ENCODE measurements around the gene BORCS8. TPM values are rescaled to one million over a fixed set of nuclear protein-coding genes. Genes with fewer than 3 reads are reported as not detected.

The BORCS8 gene
- polyA plus RNA-seq, 1 donor from 2014 or later: 75.6 TPM

GRCh38 chr19:19185853-19186740, 5.9 kb downstream of the BORCS8 start:
- Histone ChIP-seq H3K36me3 (ENCODE audit: insufficient read depth, low read length) (no peaks in the 10 kb centered on the region), H2AFZ (ENCODE audit: low read depth, low read length) (no peak overlapping the region)

GRCh38 chr19:19181488-19181998, 10.4 kb downstream of the BORCS8 start:
- Histone ChIP-seq H3K9ac (ENCODE audit: low read length) (no peak overlapping the region), H3K79me2 (replicated peaks; ENCODE audit: insufficient read depth, low read length) (no peaks in the 10 kb centered on the region), H3K4me3 (ENCODE audit: low read length) (no peak overlapping the region), H4K20me1 (ENCODE audit: insufficient read depth) (no peaks in the 10 kb centered on the region), H2AFZ (ENCODE audit: low read depth, low read length) (no peak overlapping the region), H3K9me3 (ENCODE audit: low read length) (no peaks in the 10 kb centered on the region), H3K27ac (ENCODE audit: low read length) (no peak overlapping the region), H3K27me3 (ENCODE audit: insufficient read depth, low read depth, low read length) (no peaks in the 10 kb centered on the region), H3K36me3 (ENCODE audit: insufficient read depth, low read length) (no peaks in the 10 kb centered on the region), H3K4me2 (ENCODE audit: low read length) (no peak overlapping the region), H3F3A (ENCODE audit: insufficient read depth, low read length, poor library complexity, severe bottlenecking) (no peaks in the 10 kb centered on the region), H3K9me2 (ENCODE audit: insufficient read depth, low read length) (no peaks in the 10 kb centered on the region)
- TF ChIP-seq EZH2 (IDR thresholded peaks at IDR 0.05; ENCODE audit: borderline replicate concordance, insufficient read depth, low read length, poor library complexity, severe bottlenecking): no peak
- TF ChIP-seq RAD21 (conservative IDR thresholded peaks at IDR 0.05): no peak
- TF ChIP-seq EP300 (conservative IDR thresholded peaks at IDR 0.05; ENCODE audit: poor library complexity, severe bottlenecking): no peak
- TF ChIP-seq MXI1 (conservative IDR thresholded peaks at IDR 0.05; ENCODE audit: poor library complexity, severe bottlenecking): no peak
- no peak for TF ChIP-seq POLR2AphosphoS5 (IDR thresholded peaks at IDR 0.05)
- no peak for TF ChIP-seq REST (IDR thresholded peaks at IDR 0.05; ENCODE audit: borderline replicate concordance)
- TF ChIP-seq SMC3 (conservative IDR thresholded peaks at IDR 0.05; ENCODE audit: poor library complexity): no peak
- TF ChIP-seq, protein P1, sequence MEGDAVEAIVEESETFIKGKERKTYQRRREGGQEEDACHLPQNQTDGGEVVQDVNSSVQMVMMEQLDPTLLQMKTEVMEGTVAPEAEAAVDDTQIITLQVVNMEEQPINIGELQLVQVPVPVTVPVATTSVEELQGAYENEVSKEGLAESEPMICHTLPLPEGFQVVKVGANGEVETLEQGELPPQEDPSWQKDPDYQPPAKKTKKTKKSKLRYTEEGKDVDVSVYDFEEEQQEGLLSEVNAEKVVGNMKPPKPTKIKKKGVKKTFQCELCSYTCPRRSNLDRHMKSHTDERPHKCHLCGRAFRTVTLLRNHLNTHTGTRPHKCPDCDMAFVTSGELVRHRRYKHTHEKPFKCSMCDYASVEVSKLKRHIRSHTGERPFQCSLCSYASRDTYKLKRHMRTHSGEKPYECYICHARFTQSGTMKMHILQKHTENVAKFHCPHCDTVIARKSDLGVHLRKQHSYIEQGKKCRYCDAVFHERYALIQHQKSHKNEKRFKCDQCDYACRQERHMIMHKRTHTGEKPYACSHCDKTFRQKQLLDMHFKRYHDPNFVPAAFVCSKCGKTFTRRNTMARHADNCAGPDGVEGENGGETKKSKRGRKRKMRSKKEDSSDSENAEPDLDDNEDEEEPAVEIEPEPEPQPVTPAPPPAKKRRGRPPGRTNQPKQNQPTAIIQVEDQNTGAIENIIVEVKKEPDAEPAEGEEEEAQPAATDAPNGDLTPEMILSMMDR (IDR thresholded peaks at IDR 0.05; ENCODE audit: poor library complexity, severe bottlenecking): no peak
- no peak for TF ChIP-seq TAF1 (IDR thresholded peaks at IDR 0.05; ENCODE audit: low read depth)

More at GRCh38 chr19:19185853-19186740, 5.9 kb downstream of the BORCS8 start:
- no peaks in the 10 kb centered on the region for H3K9me2 ChIP-seq (ENCODE audit: insufficient read depth, low read length)
- no peak overlapping the region for H3K27ac ChIP-seq (ENCODE audit: low read length)
- no peaks in the 10 kb centered on the region for H3K9me3 ChIP-seq (ENCODE audit: low read length)
- no peaks in the 10 kb centered on the region for H4K20me1 ChIP-seq (ENCODE audit: insufficient read depth)
- no peak overlapping the region for H3K9ac ChIP-seq (ENCODE audit: low read length)
- no peak for TF ChIP-seq TAF1 (IDR thresholded peaks at IDR 0.05; ENCODE audit: low read depth)
- TF ChIP-seq EZH2 (IDR thresholded peaks at IDR 0.05; ENCODE audit: borderline replicate concordance, insufficient read depth, low read length, poor library complexity, severe bottlenecking): no peak
- TF ChIP-seq, protein P1 (IDR thresholded peaks at IDR 0.05; ENCODE audit: poor library complexity, severe bottlenecking): peak; percentile 25
- no peak for TF ChIP-seq RAD21 (conservative IDR thresholded peaks at IDR 0.05)
- no peak for TF ChIP-seq EP300 (conservative IDR thresholded peaks at IDR 0.05; ENCODE audit: poor library complexity, severe bottlenecking)
- TF ChIP-seq POLR2AphosphoS5 (IDR thresholded peaks at IDR 0.05): no peak
- no peak overlapping the region for H3K4me2 ChIP-seq (ENCODE audit: low read length)
- no peak overlapping the region for H3K4me3 ChIP-seq (ENCODE audit: low read length)
- peaks cover 10% of the 10 kb centered on the region for H3K79me2 ChIP-seq (replicated peaks; ENCODE audit: insufficient read depth, low read length)
- H3K27me3 ChIP-seq (ENCODE audit: insufficient read depth, low read depth, low read length): no peaks in the 10 kb centered on the region
- H3F3A ChIP-seq (ENCODE audit: insufficient read depth, low read length, poor library complexity, severe bottlenecking): no peaks in the 10 kb centered on the region

Measured in neural cell (in vitro differentiated cells).